ENCODE data around the gene PIK3C2B.

The PIK3C2B gene

GRCh38 chr1:204499511-204500468 is 5.2 kb upstream of the PIK3C2B start:
- no peak for TF ChIP-seq CTCF (IDR thresholded peaks at IDR 0.05; ENCODE audit: low read depth, low read length)
- DNase-seq (ENCODE audit: low read depth in 2 of 2): no peak
- H3K4me3 ChIP-seq (replicated peaks in 1 of 2; ENCODE audit: low read depth in 2 of 2, low read length in 2 of 2): no peak overlapping the region

GRCh38 chr1:204498981-204499380 is 4.4 kb upstream of the PIK3C2B start:
- DNase-seq (ENCODE audit: low read depth in 2 of 2): no peak
- TF ChIP-seq CTCF (IDR thresholded peaks at IDR 0.05; ENCODE audit: low read depth, low read length): no peak
- H3K4me3 ChIP-seq (replicated peaks in 1 of 2; ENCODE audit: low read depth in 2 of 2, low read length in 2 of 2): no peak overlapping the region

GRCh38 chr1:204495777-204496176 is 1.2 kb upstream of the PIK3C2B start:
- no peak for DNase-seq (ENCODE audit: low read depth in 2 of 2)
- no peak overlapping the region for H3K4me3 ChIP-seq (replicated peaks in 1 of 2; ENCODE audit: low read depth in 2 of 2, low read length in 2 of 2)
- no peak for TF ChIP-seq CTCF (IDR thresholded peaks at IDR 0.05; ENCODE audit: low read depth, low read length)

GRCh38 chr1:204495078-204495753 is 611 bp upstream of the PIK3C2B start:
- H3K4me3 ChIP-seq (replicated peaks in 1 of 2; ENCODE audit: low read depth in 2 of 2, low read length in 2 of 2): peak overlapping the region; percentile 61 to 75
- DNase-seq (ENCODE audit: low read depth in 2 of 2): no peak
- no peak for TF ChIP-seq CTCF (IDR thresholded peaks at IDR 0.05; ENCODE audit: low read depth, low read length)

GRCh38 chr1:204493984-204494280 is 673 bp downstream of the PIK3C2B start:
- H3K4me3 ChIP-seq (replicated peaks in 1 of 2; ENCODE audit: low read depth in 2 of 2, low read length in 2 of 2): peak overlapping the region; percentile 61 to 75
- TF ChIP-seq CTCF (IDR thresholded peaks at IDR 0.05; ENCODE audit: low read depth, low read length): no peak
- peak; percentile 12 to 59 for DNase-seq (ENCODE audit: low read depth in 2 of 2)

- DNase-seq (ENCODE audit: low read depth in 2 of 2): peak; percentile 37 to 88
- peak overlapping the region; percentile 61 to 75 for H3K4me3 ChIP-seq (replicated peaks in 1 of 2; ENCODE audit: low read depth in 2 of 2, low read length in 2 of 2)
- TF ChIP-seq CTCF (IDR thresholded peaks at IDR 0.05; ENCODE audit: low read depth, low read length): no peak
Measured at GRCh38 chr1:204493145-204493983, 1.2 kb downstream of the PIK3C2B start.
